ENCODE data around the gene SERPINC1.
"Not testable (repeated sequence)": the region's sequence is repeated elsewhere in the genome, so short reads cannot be mapped to it uniquely, and the experiment has no call there.

SERPINC1 gene

GRCh38 chr1:173893611-173894010 is 23.5 kb downstream of the SERPINC1 start:
- no peak for DNase-seq (ENCODE audit: extremely low read depth in 1 of 2, low read depth in 1 of 2)

- no peak for DNase-seq (ENCODE audit: extremely low read depth in 1 of 2, low read depth in 1 of 2)
These were observed 27.2 kb downstream of the SERPINC1 start for GRCh38 chr1:173889885-173890284.

- DNase-seq (ENCODE audit: extremely low read depth in 1 of 2, low read depth in 1 of 2): no peak
These were observed 28.4 kb downstream of the SERPINC1 start for GRCh38 chr1:173888749-173889148.

- DNase-seq (ENCODE audit: extremely low read depth in 1 of 2, low read depth in 1 of 2): no peak
These were observed 29.5 kb downstream of the SERPINC1 start for GRCh38 chr1:173887627-173888026.

- no peak for DNase-seq (ENCODE audit: extremely low read depth in 1 of 2, low read depth in 1 of 2)
These were observed 30.1 kb downstream of the SERPINC1 start for GRCh38 chr1:173886746-173887611.

GRCh38 chr1:173884701-173885100 is 32.4 kb downstream of the SERPINC1 start:
- no peak for DNase-seq (ENCODE audit: extremely low read depth in 1 of 2, low read depth in 1 of 2)

GRCh38 chr1:173881117-173881516 is 36.0 kb downstream of the SERPINC1 start:
- DNase-seq (ENCODE audit: extremely low read depth in 1 of 2, low read depth in 1 of 2): not testable (repeated sequence)

GRCh38 chr1:173878251-173878650 is 38.9 kb downstream of the SERPINC1 start:
- no peak for DNase-seq (ENCODE audit: extremely low read depth in 1 of 2, low read depth in 1 of 2)

- no peak for DNase-seq (ENCODE audit: extremely low read depth in 1 of 2, low read depth in 1 of 2)
These were observed 40.4 kb downstream of the SERPINC1 start for GRCh38 chr1:173876732-173877131.

GRCh38 chr1:173871500-173871899 is 45.6 kb downstream of the SERPINC1 start:
- no peak for DNase-seq (ENCODE audit: extremely low read depth in 1 of 2, low read depth in 1 of 2)

GRCh38 chr1:173871091-173871490 is 46.0 kb downstream of the SERPINC1 start:
- no peak for DNase-seq (ENCODE audit: extremely low read depth in 1 of 2, low read depth in 1 of 2)

GRCh38 chr1:173870252-173871075 is 46.7 kb downstream of the SERPINC1 start:
- DNase-seq (ENCODE audit: extremely low read depth in 1 of 2, low read depth in 1 of 2): peak in 1 of 2 donors; percentile 4

- no peak for DNase-seq (ENCODE audit: extremely low read depth in 1 of 2, low read depth in 1 of 2)
These were observed 48.1 kb downstream of the SERPINC1 start for GRCh38 chr1:173869021-173869359.

- peak; percentile 78 to 89 for DNase-seq (ENCODE audit: extremely low read depth in 1 of 2, low read depth in 1 of 2)
These were observed 48.7 kb downstream of the SERPINC1 start, which contains the start of gene ZBTB37 for GRCh38 chr1:173868266-173869020. Gene ZBTB37 (plus strand): TSS chr1:173868380. CDS start chr1:173870226, 1,846 bp downstream.

GRCh38 chr1:173867753-173868265 is 49.3 kb downstream of the SERPINC1 start, which contains the start of gene GAS5:
Gene GAS5 (minus strand): TSS chr1:173867989.
- peak; percentile 95 to 98 for DNase-seq (ENCODE audit: extremely low read depth in 1 of 2, low read depth in 1 of 2)

GRCh38 chr1:173867141-173867752 is 49.9 kb downstream of the SERPINC1 start:
- no peak for DNase-seq (ENCODE audit: extremely low read depth in 1 of 2, low read depth in 1 of 2)

GRCh38 chr1:173866413-173867115 is 50.6 kb downstream of the SERPINC1 start:
- no peak for DNase-seq (ENCODE audit: extremely low read depth in 1 of 2, low read depth in 1 of 2)

GRCh38 chr1:173865468-173866164 is 51.5 kb downstream of the SERPINC1 start:
- DNase-seq (ENCODE audit: extremely low read depth in 1 of 2, low read depth in 1 of 2): no peak

Data from activated CD8-positive, alpha-beta memory T cell treated with anti-CD3 and anti-CD28 coated beads for 1 hour (primary cell).